IPS-18a (cell line): Measurements from ENCODE around the gene PRKCQ.

Experiments
- H3K27ac ChIP-seq: one replicate; pipeline ENCODE4 v1.5.1; 2013; ENCODE audit warnings: low read length
- H3K27me3 ChIP-seq: one replicate; pipeline ENCODE4 v1.6.1; 2013; ENCODE audit warnings: mild to moderate bottlenecking, low read length; ENCODE audit not compliant: control insufficient read depth, insufficient read depth
- H3K36me3 ChIP-seq: one replicate; pipeline ENCODE4 v1.6.1; 2013; ENCODE audit warnings: low read depth, low read length; ENCODE audit not compliant: control insufficient read depth
- H3K4me1 ChIP-seq: one replicate; pipeline ENCODE4 v1.6.1; 2013; ENCODE audit warnings: low read depth, low read length; ENCODE audit not compliant: control insufficient read depth
- H3K4me3 ChIP-seq: one replicate; pipeline ENCODE4 v1.5.1; 2013; ENCODE audit warnings: low read length
- H3K9ac ChIP-seq: one replicate; pipeline ENCODE4 v1.6.1; 2013; ENCODE audit warnings: mild to moderate bottlenecking, low read length, moderate library complexity
- H3K9me3 ChIP-seq: one replicate; pipeline ENCODE4 v1.6.1; 2013; ENCODE audit warnings: low read depth, low read length; ENCODE audit not compliant: control insufficient read depth

PRKCQ gene

GRCh38 chr10:6536102-6536501 lies 44.0 kb downstream of the PRKCQ start:
- Histone ChIP-seq H3K9ac (no peak overlapping the region), H3K27ac (no peak overlapping the region), H3K4me1 (no peaks in the 10 kb centered on the region), H3K27me3 (no peaks in the 10 kb centered on the region), H3K9me3 (no peaks in the 10 kb centered on the region), H3K4me3 (no peak overlapping the region), H3K36me3 (no peaks in the 10 kb centered on the region)

GRCh38 chr10:6535156-6535764 lies 44.8 kb downstream of the PRKCQ start:
- H3K27ac ChIP-seq, result no peak overlapping the region
- no peaks in the 10 kb centered on the region for H3K36me3 ChIP-seq
- H3K9ac ChIP-seq, result no peak overlapping the region
- H3K4me3 ChIP-seq, result no peak overlapping the region
- H3K4me1 ChIP-seq, result no peaks in the 10 kb centered on the region
- H3K9me3 ChIP-seq, result no peaks in the 10 kb centered on the region
- H3K27me3 ChIP-seq, result no peaks in the 10 kb centered on the region

- Histone ChIP-seq H3K4me3 (no peak overlapping the region), H3K9ac (no peak overlapping the region), H3K4me1 (no peaks in the 10 kb centered on the region), H3K36me3 (no peaks in the 10 kb centered on the region), H3K9me3 (no peaks in the 10 kb centered on the region), H3K27ac (no peak overlapping the region), H3K27me3 (no peaks in the 10 kb centered on the region)
Measured at GRCh38 chr10:6532321-6532720, 47.8 kb downstream of the PRKCQ start.

GRCh38 chr10:6530966-6531365 lies 49.1 kb downstream of the PRKCQ start:
- no peaks in the 10 kb centered on the region for H3K9me3 ChIP-seq
- no peaks in the 10 kb centered on the region for H3K36me3 ChIP-seq
- no peak overlapping the region for H3K27ac ChIP-seq
- no peaks in the 10 kb centered on the region for H3K4me1 ChIP-seq
- no peak overlapping the region for H3K9ac ChIP-seq
- H3K27me3 ChIP-seq, result no peaks in the 10 kb centered on the region
- H3K4me3 ChIP-seq, result no peak overlapping the region

GRCh38 chr10:6530211-6530840 lies 49.8 kb downstream of the PRKCQ start:
- H3K9me3 ChIP-seq, result no peaks in the 10 kb centered on the region
- no peaks in the 10 kb centered on the region for H3K27me3 ChIP-seq
- H3K36me3 ChIP-seq, result no peaks in the 10 kb centered on the region
- no peak overlapping the region for H3K27ac ChIP-seq
- H3K9ac ChIP-seq, result no peak overlapping the region
- no peaks in the 10 kb centered on the region for H3K4me1 ChIP-seq
- H3K4me3 ChIP-seq, result no peak overlapping the region

GRCh38 chr10:6528198-6528950 lies 51.7 kb downstream of the PRKCQ start:
- Histone ChIP-seq H3K9ac (no peak overlapping the region), H3K27ac (no peak overlapping the region), H3K9me3 (no peaks in the 10 kb centered on the region), H3K4me3 (no peak overlapping the region), H3K4me1 (no peaks in the 10 kb centered on the region), H3K27me3 (no peaks in the 10 kb centered on the region), H3K36me3 (no peaks in the 10 kb centered on the region)

- Histone ChIP-seq H3K4me1 (no peaks in the 10 kb centered on the region), H3K36me3 (no peaks in the 10 kb centered on the region), H3K9ac (no peak overlapping the region), H3K27me3 (no peaks in the 10 kb centered on the region), H3K9me3 (no peaks in the 10 kb centered on the region), H3K27ac (no peak overlapping the region), H3K4me3 (no peak overlapping the region)
Measured at GRCh38 chr10:6525599-6526165, 54.4 kb downstream of the PRKCQ start.

GRCh38 chr10:6522230-6522629 lies 57.8 kb downstream of the PRKCQ start:
- Histone ChIP-seq H3K27me3 (no peaks in the 10 kb centered on the region), H3K4me1 (no peaks in the 10 kb centered on the region), H3K27ac (no peak overlapping the region), H3K4me3 (no peak overlapping the region), H3K9me3 (no peaks in the 10 kb centered on the region), H3K36me3 (no peaks in the 10 kb centered on the region), H3K9ac (no peak overlapping the region)

GRCh38 chr10:6520138-6520537 lies 59.9 kb downstream of the PRKCQ start:
- Histone ChIP-seq H3K4me1 (no peaks in the 10 kb centered on the region), H3K9me3 (no peaks in the 10 kb centered on the region), H3K9ac (no peak overlapping the region), H3K4me3 (no peak overlapping the region), H3K27me3 (no peaks in the 10 kb centered on the region), H3K36me3 (no peaks in the 10 kb centered on the region), H3K27ac (no peak overlapping the region)

- Histone ChIP-seq H3K27ac (no peak overlapping the region), H3K9ac (no peak overlapping the region), H3K27me3 (no peaks in the 10 kb centered on the region), H3K9me3 (no peaks in the 10 kb centered on the region), H3K36me3 (no peaks in the 10 kb centered on the region), H3K4me3 (no peak overlapping the region), H3K4me1 (no peaks in the 10 kb centered on the region)
Measured at GRCh38 chr10:6518791-6519429, 61.2 kb downstream of the PRKCQ start.

GRCh38 chr10:6516929-6517284 lies 63.2 kb downstream of the PRKCQ start:
- H3K4me3 ChIP-seq, result no peak overlapping the region
- H3K9me3 ChIP-seq, result no peaks in the 10 kb centered on the region
- no peaks in the 10 kb centered on the region for H3K4me1 ChIP-seq
- no peaks in the 10 kb centered on the region for H3K36me3 ChIP-seq
- no peak overlapping the region for H3K9ac ChIP-seq
- H3K27ac ChIP-seq, result no peak overlapping the region
- no peaks in the 10 kb centered on the region for H3K27me3 ChIP-seq
